Activated B cell treated with CpG ODN at 0.5 μM for 24 hours (primary cell): ENCODE measurements around the gene ZNF462. TPM values are rescaled to one million over a fixed set of nuclear protein-coding genes. Genes with fewer than 3 reads are reported as not detected.

Experiments used
- ATAC-seq: fragments of 200-7000 bp; cut with Tn5 transposase; one replicate; pipeline ENCODE4 v1.10.0; 2021; ENCODE audit warnings: low read depth, mild to moderate bottlenecking, moderate library complexity
- CTCF ChIA-PET: fragments of 350-600 bp; sonication (Branson Sonifier 250); formaldehyde crosslinking; loops from one replicate; lab custom pipeline; 2021; ENCODE audit warnings: antibody characterized with exemption; lab: Charles Lee
- POLR2A ChIA-PET: fragments of 350-600 bp; sonication (Branson Sonifier 250); formaldehyde crosslinking; loops from one replicate; lab custom pipeline; 2021; ENCODE audit warnings: antibody characterized with exemption; lab: Charles Lee
- DNase-seq: peaks from one replicate; pipeline ENCODE4 v3.0.0; 2022
- H3K27ac Mint-ChIP-seq: one replicate; pipeline ENCODE4 v1.8.0; 2020; ENCODE audit warnings: mixed read lengths
- H3K27me3 Mint-ChIP-seq: one replicate; pipeline ENCODE4 v1.8.0; 2021; ENCODE audit warnings: mixed read lengths
- H3K36me3 Mint-ChIP-seq: one replicate; pipeline ENCODE4 v1.8.0; 2021; ENCODE audit warnings: low read depth, mixed read lengths
- H3K4me1 Mint-ChIP-seq: one replicate; pipeline ENCODE4 v1.8.0; 2021; ENCODE audit warnings: mixed read lengths
- H3K4me3 Mint-ChIP-seq: one replicate; pipeline ENCODE4 v1.8.0; 2020; ENCODE audit warnings: mild to moderate bottlenecking, mixed read lengths
- H3K9me3 Mint-ChIP-seq: one replicate; pipeline ENCODE4 v1.8.0; 2020; ENCODE audit warnings: mixed read lengths
- intact Hi-C: fragments of 100-400 bp; cut with micrococcal nuclease; formaldehyde crosslinking; loops from one replicate; pipeline ENCODE4 v1.15.1; 2024
- total RNA-seq: library from RNA; stranded (reverse); gene quantifications from 2 replicates; pipeline ENCODE4 v1.2.3, GENCODE V29; 2022
- TF ChIP-seq, protein P1 (sequence below): fragments of 200-600 bp; IDR thresholded peaks from one replicate; pipeline ENCODE4 v1.8.0; 2022; ENCODE audit warnings: antibody characterized with exemption, mild to moderate bottlenecking

ZNF462 gene
- total RNA-seq, 1 donor from 2014 or later = not detected

DNA sequence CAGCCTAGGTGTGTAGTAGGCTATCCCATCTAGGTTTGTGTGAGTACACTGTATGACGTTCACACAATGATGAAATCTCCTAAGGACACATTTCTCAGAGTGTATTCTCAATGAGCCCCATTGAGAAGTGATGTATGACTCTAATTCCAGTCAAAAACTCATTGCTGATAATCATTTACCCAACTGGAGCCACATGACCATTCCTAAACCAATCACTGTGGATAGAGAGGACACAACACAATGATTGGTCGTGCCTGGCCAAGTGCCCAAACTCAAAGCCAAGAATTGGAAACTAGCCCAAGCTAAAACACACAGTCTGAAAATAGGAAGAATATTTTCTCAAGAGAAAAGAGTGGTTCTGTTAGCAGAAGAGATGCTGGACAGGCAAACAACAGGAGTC lies 191.2 kb downstream of the ZNF462 start:
- Mint-ChIP-seq H3K9me3 (no peaks in the 10 kb centered on the region), H3K4me3 (no peak overlapping the region), H3K27me3 (peaks cover 7% of the 10 kb centered on the region), H3K36me3 (no peaks in the 10 kb centered on the region), H3K4me1 (no peaks in the 10 kb centered on the region), H3K27ac (no peak overlapping the region)
- intact Hi-C loops = no loop called here
- DNase-seq = no peak
- ChIA-PET POLR2A (no interaction called here), CTCF (no interaction called here)
- no peak for ATAC-seq
- TF ChIP-seq, protein P1, sequence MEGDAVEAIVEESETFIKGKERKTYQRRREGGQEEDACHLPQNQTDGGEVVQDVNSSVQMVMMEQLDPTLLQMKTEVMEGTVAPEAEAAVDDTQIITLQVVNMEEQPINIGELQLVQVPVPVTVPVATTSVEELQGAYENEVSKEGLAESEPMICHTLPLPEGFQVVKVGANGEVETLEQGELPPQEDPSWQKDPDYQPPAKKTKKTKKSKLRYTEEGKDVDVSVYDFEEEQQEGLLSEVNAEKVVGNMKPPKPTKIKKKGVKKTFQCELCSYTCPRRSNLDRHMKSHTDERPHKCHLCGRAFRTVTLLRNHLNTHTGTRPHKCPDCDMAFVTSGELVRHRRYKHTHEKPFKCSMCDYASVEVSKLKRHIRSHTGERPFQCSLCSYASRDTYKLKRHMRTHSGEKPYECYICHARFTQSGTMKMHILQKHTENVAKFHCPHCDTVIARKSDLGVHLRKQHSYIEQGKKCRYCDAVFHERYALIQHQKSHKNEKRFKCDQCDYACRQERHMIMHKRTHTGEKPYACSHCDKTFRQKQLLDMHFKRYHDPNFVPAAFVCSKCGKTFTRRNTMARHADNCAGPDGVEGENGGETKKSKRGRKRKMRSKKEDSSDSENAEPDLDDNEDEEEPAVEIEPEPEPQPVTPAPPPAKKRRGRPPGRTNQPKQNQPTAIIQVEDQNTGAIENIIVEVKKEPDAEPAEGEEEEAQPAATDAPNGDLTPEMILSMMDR = no peak

DNA sequence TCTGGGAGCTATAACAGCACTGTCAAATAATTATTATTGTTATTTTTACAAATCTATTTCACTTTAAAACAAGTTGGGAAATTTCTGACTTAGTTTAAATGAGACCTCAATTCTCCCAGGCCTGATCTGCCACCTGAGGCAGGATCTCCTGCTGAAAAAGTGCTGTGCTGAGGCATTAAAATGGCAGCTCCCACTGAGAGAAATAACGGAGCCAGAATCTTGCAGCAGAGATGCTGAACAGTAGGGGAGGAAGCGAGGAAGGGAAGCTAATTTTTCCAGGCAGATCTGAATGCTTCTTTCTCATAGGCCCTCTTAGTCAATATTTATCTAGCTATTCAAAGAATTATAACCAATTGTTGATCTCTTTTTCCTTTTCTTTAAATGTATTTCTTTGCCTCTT lies 196.3 kb downstream of the ZNF462 start:
- H3K9me3 Mint-ChIP-seq = no peaks in the 10 kb centered on the region
- H3K4me3 Mint-ChIP-seq = no peak overlapping the region
- CTCF ChIA-PET = interaction anchor here (0.7 kb wide), 1 partner anchor 911 kb away, joined by 3 read pairs; no protein-coding TSS in a partner anchor
- ATAC-seq = no peak
- DNase-seq = no peak
- H3K27ac Mint-ChIP-seq = no peak overlapping the region
- H3K36me3 Mint-ChIP-seq = no peaks in the 10 kb centered on the region
- POLR2A ChIA-PET = no interaction called here
- TF ChIP-seq, protein P1 = no peak
- no peaks in the 10 kb centered on the region for H3K4me1 Mint-ChIP-seq
- H3K27me3 Mint-ChIP-seq = peaks cover 4% of the 10 kb centered on the region
- intact Hi-C loops = no loop called here

DNA sequence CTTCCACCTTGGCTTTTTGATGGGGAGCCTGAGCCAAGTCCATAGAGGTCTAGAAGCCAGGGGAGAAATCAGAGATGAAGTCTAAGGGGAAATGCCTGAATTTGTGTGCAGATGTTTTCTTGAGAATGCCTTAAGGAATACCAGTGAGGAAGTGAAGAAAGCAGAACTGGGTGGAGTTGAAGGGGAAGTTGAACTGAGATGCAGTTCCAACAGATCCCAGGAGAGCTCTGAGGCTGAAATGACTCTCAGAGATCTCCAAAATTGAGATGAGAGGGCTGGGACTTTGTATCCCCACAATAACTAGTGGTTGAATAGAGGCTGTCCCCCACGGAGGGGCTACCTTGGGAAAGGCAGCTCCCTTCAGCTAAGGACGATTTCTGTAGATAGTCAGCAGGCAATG lies 197.1 kb downstream of the ZNF462 start:
- CTCF ChIA-PET = no interaction called here
- Mint-ChIP-seq H3K36me3 (no peaks in the 10 kb centered on the region), H3K9me3 (no peaks in the 10 kb centered on the region), H3K4me3 (no peak overlapping the region), H3K4me1 (no peaks in the 10 kb centered on the region), H3K27me3 (peaks cover 8% of the 10 kb centered on the region), H3K27ac (no peak overlapping the region)
- DNase-seq (no peak), ATAC-seq (no peak)
- TF ChIP-seq, protein P1 = no peak
- POLR2A ChIA-PET = no interaction called here
- intact Hi-C loops = no loop called here
